ENCODE measurements around the gene FAN1. TPM values are rescaled to one million over a fixed set of nuclear protein-coding genes. Genes with fewer than 3 reads are reported as not detected.
A peak's percentile ranks its signal among the peaks of the same experiment; 100 is the strongest.

FAN1 gene
- polyA plus RNA-seq, 1 of the 3 experiments (the other 2 are of a cell fraction), result 5.7 TPM

GRCh38 chr15:30901889-30902288 is 1.8 kb upstream of the FAN1 start:
- H3K9me2 ChIP-seq, result no peaks in the 10 kb centered on the region
- WGBS (ENCODE audit: low lambda C conversion rate), result 100% methylated on average over 1 of the region's 1 CpG
- no peaks in the 10 kb centered on the region for H3K9me3 ChIP-seq
- no peak for TF ChIP-seq FOSL2 (IDR thresholded peaks at IDR 0.05; ENCODE audit: borderline replicate concordance, low read depth)
- H3K36me3 ChIP-seq (replicated peaks in 1 of 2; ENCODE audit: control insufficient read depth in 1 of 2, insufficient read depth in 2 of 2, low read length in 1 of 2), result peaks cover 0 to 4% of the 10 kb centered on the region in 2 experiments
- H3K27ac ChIP-seq (ENCODE audit: low read depth in 2 of 2, low read length in 1 of 2), result no peak overlapping the region
- no peaks in the 10 kb centered on the region for H3F3A ChIP-seq (replicated peaks; ENCODE audit: insufficient read depth)
- H2AFZ ChIP-seq (ENCODE audit: low read depth), result no peak overlapping the region
- no peaks in the 10 kb centered on the region for H3K27me3 ChIP-seq (ENCODE audit: insufficient read depth)
- POLR2A ChIA-PET, result no interaction called here
- H3K79me2 ChIP-seq (ENCODE audit: insufficient read depth), result 0 out of 2 replicates have a peak, but pooled peaks cover 3% of the 10 kb centered on the region
- H3K4me3 ChIP-seq (ENCODE audit: low read depth in 2 of 2, low read length in 1 of 2), result no peak overlapping the region
- CTCF ChIA-PET, result no interaction called here
- DNase-seq, result no peak
- H3K4me2 ChIP-seq, result no peak overlapping the region
- H3K9ac ChIP-seq, result no peak overlapping the region
- no peaks in the 10 kb centered on the region for H4K20me1 ChIP-seq (ENCODE audit: insufficient read depth)
- H3K4me1 ChIP-seq (ENCODE audit: control insufficient read depth in 1 of 2, insufficient read depth in 2 of 2, low read depth in 1 of 2, low read length in 1 of 2), result peaks cover 4 to 7% of the 10 kb centered on the region in 2 experiments; a peak in 3 of 4 replicates

GRCh38 chr15:30904812-30905211 is 1.1 kb downstream of the FAN1 start:
- Histone ChIP-seq H3F3A (replicated peaks; ENCODE audit: insufficient read depth) (no peaks in the 10 kb centered on the region), H3K27me3 (ENCODE audit: insufficient read depth) (no peaks in the 10 kb centered on the region), H3K36me3 (replicated peaks in 1 of 2; ENCODE audit: control insufficient read depth in 1 of 2, insufficient read depth in 2 of 2, low read length in 1 of 2) (peaks cover 7 to 12% of the 10 kb centered on the region in 2 experiments), H3K9ac (no peak overlapping the region), H3K4me3 (ENCODE audit: low read depth in 2 of 2, low read length in 1 of 2) (peak overlapping the region in 1 of 2 experiments; percentile 88; a peak in 3 of 4 replicates), H3K79me2 (ENCODE audit: insufficient read depth) (0 out of 2 replicates have a peak, but pooled peaks cover 3% of the 10 kb centered on the region), H3K4me2 (peak overlapping the region; percentile 93), H3K9me3 (no peaks in the 10 kb centered on the region), H2AFZ (ENCODE audit: low read depth) (peak overlapping the region; percentile 94; the same call in 1 of the 2 replicates), H3K9me2 (no peaks in the 10 kb centered on the region), H3K4me1 (ENCODE audit: control insufficient read depth in 1 of 2, insufficient read depth in 2 of 2, low read depth in 1 of 2, low read length in 1 of 2) (peaks cover 4 to 7% of the 10 kb centered on the region in 2 experiments; a peak in 3 of 4 replicates), H4K20me1 (ENCODE audit: insufficient read depth) (no peaks in the 10 kb centered on the region), H3K27ac (ENCODE audit: low read depth in 2 of 2, low read length in 1 of 2) (no peak overlapping the region)
- TF ChIP-seq GATA2 (CRISPR knock-in tag; IDR thresholded peaks at IDR 0.05) (no peak), SIN3A (IDR thresholded peaks at IDR 0.05; ENCODE audit: borderline replicate concordance, low read depth, low read length) (no peak), EZH2phosphoT487 (IDR thresholded peaks at IDR 0.05; ENCODE audit: borderline replicate concordance, low read depth) (no peak), REST (IDR thresholded peaks at IDR 0.05; ENCODE audit: low read depth, low read length) (no peak), RFX5 (IDR thresholded peaks at IDR 0.05; ENCODE audit: low read length) (no peak), FOXJ3 (CRISPR knock-in tag; IDR thresholded peaks at IDR 0.05) (no peak), TCF12 (IDR thresholded peaks at IDR 0.05) (no peak), ZBTB33 (IDR thresholded peaks at IDR 0.05; ENCODE audit: borderline replicate concordance, low read depth) (no peak), MAX (IDR thresholded peaks at IDR 0.05; ENCODE audit: low read depth) (no peak), FOSL2 (IDR thresholded peaks at IDR 0.05; ENCODE audit: borderline replicate concordance, low read depth) (no peak), NRF1 (IDR thresholded peaks at IDR 0.05; ENCODE audit: low read depth, low read length) (no peak), RAD21 (IDR thresholded peaks at IDR 0.05; ENCODE audit: low read length) (no peak), USF1 (IDR thresholded peaks at IDR 0.05; ENCODE audit: borderline replicate concordance, low read depth) (no peak), JUND (IDR thresholded peaks at IDR 0.05) (no peak), FOXM1 (IDR thresholded peaks at IDR 0.05; ENCODE audit: low read depth) (no peak), TAF1 (IDR thresholded peaks at IDR 0.05; ENCODE audit: borderline replicate concordance, low read depth, low read length) (no peak), MEF2A (IDR thresholded peaks at IDR 0.05; ENCODE audit: borderline replicate concordance, low read depth) (no peak)
- WGBS (ENCODE audit: low lambda C conversion rate), result 96% methylated on average over 5 of the region's 5 CpGs
- POLR2A ChIA-PET, result interaction anchor here (1.8 kb wide), 1 partner anchor 8 kb away, joined by 5 read pairs; no protein-coding TSS in a partner anchor
- CTCF ChIA-PET, result interaction anchor here (1.4 to 1.9 kb wide), 2 partner anchors 8 to 16 kb away, joined by 5 to 7 read pairs; no protein-coding TSS in a partner anchor
- no peak for DNase-seq
